H9 (cell line): ENCODE data around the gene GCH1. TPM values are rescaled to one million over a fixed set of nuclear protein-coding genes. Genes with fewer than 3 reads are reported as not detected.

ENCODE experiments used
- DNase-seq: peaks from one replicate; pipeline ENCODE4 v3.0.0-alpha.2; 2017
- H2AFZ ChIP-seq: one replicate; pipeline ENCODE4 v1.6.1; 2013; ENCODE audit warnings: mild to moderate bottlenecking, low read length, control low read depth, moderate library complexity
- H2AK5ac ChIP-seq: 2 replicates; pipeline ENCODE4 v1.6.1; 2013; ENCODE audit warnings: low read length, control low read depth, mixed read lengths; ENCODE audit not compliant: insufficient read length
- H2BK120ac ChIP-seq: one replicate; pipeline ENCODE4 v1.6.1; 2013; ENCODE audit warnings: low read depth, mild to moderate bottlenecking, low read length, control low read depth, inconsistent platforms; ENCODE audit not compliant: poor library complexity, severe bottlenecking
- H2BK12ac ChIP-seq: 2 replicates; pipeline ENCODE4 v1.6.1; 2013; ENCODE audit warnings: low read length, control low read depth, mixed read lengths, low read depth; ENCODE audit not compliant: insufficient read length
- H2BK15ac ChIP-seq: 2 replicates; pipeline ENCODE4 v1.6.1; 2013; ENCODE audit warnings: low read depth, low read length, control low read depth
- H2BK20ac ChIP-seq: one replicate; pipeline ENCODE4 v1.6.1; 2013; ENCODE audit warnings: low read depth, mild to moderate bottlenecking, low read length, control low read depth, inconsistent platforms; ENCODE audit not compliant: poor library complexity, severe bottlenecking
- H2BK5ac ChIP-seq: 2 replicates; pipeline ENCODE4 v1.6.1; 2013; ENCODE audit warnings: low read length, control low read depth, mixed read lengths; ENCODE audit not compliant: insufficient read length
- H3K14ac ChIP-seq: 2 replicates; pipeline ENCODE4 v1.6.1; 2013; ENCODE audit warnings: low read length, control low read depth; ENCODE audit not compliant: insufficient read depth
- H3K18ac ChIP-seq: 2 replicates; pipeline ENCODE4 v1.6.1; 2013; ENCODE audit warnings: low read depth, mild to moderate bottlenecking, mixed read lengths, low read length, control low read depth; ENCODE audit not compliant: insufficient read length
- H3K23ac ChIP-seq: 2 replicates; pipeline ENCODE4 v1.6.1; 2013; ENCODE audit warnings: low read length, control low read depth, mixed read lengths, low read depth; ENCODE audit not compliant: insufficient read length
- H3K23me2 ChIP-seq: 2 replicates; pipeline ENCODE4 v1.6.1; 2013; ENCODE audit warnings: low read depth, mild to moderate bottlenecking, mixed read lengths, low read length, control low read depth; ENCODE audit not compliant: insufficient read length, poor library complexity, severe bottlenecking
- H3K27ac ChIP-seq: 2 replicates; pipeline ENCODE4 v1.5.1; 2013; ENCODE audit warnings: low read length, control low read depth, mixed read lengths, low read depth; ENCODE audit not compliant: insufficient read length
- H3K27me3 ChIP-seq: 2 replicates; pipeline ENCODE4 v1.6.1; 2013; ENCODE audit warnings: low read length, control low read depth, inconsistent platforms; ENCODE audit not compliant: insufficient read depth
- H3K4ac ChIP-seq: 2 replicates; pipeline ENCODE4 v1.6.1; 2013; ENCODE audit warnings: low read depth, mild to moderate bottlenecking, control low read depth, inconsistent platforms, low read length, moderate library complexity
- H3K4me1 ChIP-seq: 2 replicates; pipeline ENCODE4 v1.6.1; 2013; ENCODE audit warnings: low read length, control low read depth, inconsistent platforms; ENCODE audit not compliant: insufficient read depth
- H3K4me2 ChIP-seq: 2 replicates; pipeline ENCODE4 v1.6.1; 2013; ENCODE audit warnings: low read length, control low read depth, mixed read lengths; ENCODE audit not compliant: insufficient read length, insufficient read depth
- H3K56ac ChIP-seq: 2 replicates; pipeline ENCODE4 v1.6.1; 2013; ENCODE audit warnings: low read depth, mild to moderate bottlenecking, mixed read lengths, low read length, control low read depth; ENCODE audit not compliant: insufficient read length
- H3K79me1 ChIP-seq: 2 replicates; pipeline ENCODE4 v1.6.1; 2013; ENCODE audit warnings: low read depth, mild to moderate bottlenecking, moderate library complexity, low read length, control low read depth, inconsistent platforms; ENCODE audit not compliant: insufficient read depth, poor library complexity, severe bottlenecking
- H3K79me2 ChIP-seq: 2 replicates; pipeline ENCODE4 v1.6.1; 2013; ENCODE audit warnings: low read length, control low read depth, inconsistent platforms; ENCODE audit not compliant: insufficient read depth
- H3K9ac ChIP-seq: 2 replicates; pipeline ENCODE4 v1.6.1; 2013; ENCODE audit warnings: low read length, control low read depth, mixed read lengths; ENCODE audit not compliant: insufficient read length; ENCODE audit errors: extremely low read depth
- H3K9me3 ChIP-seq: one replicate; pipeline ENCODE4 v1.6.1; 2013; ENCODE audit warnings: low read depth, low read length, inconsistent platforms; ENCODE audit not compliant: control insufficient read depth
- H3T11ph ChIP-seq: one replicate; pipeline ENCODE4 v1.6.1; 2013; ENCODE audit warnings: mild to moderate bottlenecking, low read length, control low read depth, inconsistent platforms
- H4K20me1 ChIP-seq: one replicate; pipeline ENCODE4 v1.6.1; 2013; ENCODE audit not compliant: control insufficient read depth, insufficient read length, insufficient read depth
- H4K5ac ChIP-seq: 2 replicates; pipeline ENCODE4 v1.6.1; 2013; ENCODE audit warnings: low read depth, mild to moderate bottlenecking, mixed read lengths, low read length, control low read depth; ENCODE audit not compliant: insufficient read length
- H4K8ac ChIP-seq: replicated peaks from 2 replicates; pipeline ENCODE4 v1.6.1; 2013; ENCODE audit warnings: low read length, control low read depth, mixed read lengths, low read depth; ENCODE audit not compliant: insufficient read length
- H4K91ac ChIP-seq: 2 replicates; pipeline ENCODE4 v1.6.1; 2013; ENCODE audit warnings: low read depth, mild to moderate bottlenecking, moderate library complexity, mixed read lengths, low read length, control low read depth; ENCODE audit not compliant: insufficient read length
- H3K27ac Mint-ChIP-seq, 3 experiments: 2 replicates in 2 of 3; 3 replicates in 1 of 3; pipeline ENCODE4 v1.8.0; 2020 to 2021; ENCODE audit warnings: mixed read lengths in 3 of 3, mild to moderate bottlenecking in 1 of 3, moderate library complexity in 1 of 3
- H3K27me3 Mint-ChIP-seq: 2 replicates; pipeline ENCODE4 v1.8.0; 2021; ENCODE audit warnings: low read depth, mild to moderate bottlenecking, moderate library complexity, mixed read lengths
- H3K36me3 Mint-ChIP-seq, 3 experiments: 2 replicates in 2 of 3; 3 replicates in 1 of 3; pipeline ENCODE4 v1.8.0; 2020 to 2021; ENCODE audit warnings: low read depth in 3 of 3, mixed read lengths in 3 of 3; ENCODE audit not compliant: insufficient read depth in 1 of 3
- H3K4me1 Mint-ChIP-seq, 2 experiments: 2 replicates each; pipeline ENCODE4 v1.8.0; 2020; ENCODE audit warnings: mixed read lengths in 2 of 2
- H3K4me3 Mint-ChIP-seq, 2 experiments: 2 replicates in 1 of 2; 3 replicates in 1 of 2; pipeline ENCODE4 v1.8.0; 2020 to 2021; ENCODE audit warnings: mild to moderate bottlenecking in 2 of 2, mixed read lengths in 2 of 2, moderate library complexity in 1 of 2
- H3K9me3 Mint-ChIP-seq, 2 experiments: 2 replicates in 1 of 2; 3 replicates in 1 of 2; pipeline ENCODE4 v1.8.0; 2020; ENCODE audit warnings: mild to moderate bottlenecking in 2 of 2, mixed read lengths in 2 of 2, moderate library complexity in 1 of 2
- CTCF ChIP-seq: fragments of 200-600 bp; sonication (generic); conservative IDR thresholded peaks from 3 replicates; pipeline ENCODE4 v1.8.0; 2021; ENCODE audit warnings: antibody characterized with exemption, mild to moderate bottlenecking
- WGBS: extraction: QIAGEN DNeasy Blood & Tissue Kit; methylation state at CpG from one replicate; pipeline ENCODE4 v1.1.7; 2013; ENCODE audit warnings: missing lambda C conversion rate, low lambda C conversion rate, mixed read lengths; ENCODE audit not compliant: insufficient read length; ENCODE audit errors: extremely low coverage; 5-methylcytosine and 5-hydroxymethylcytosine counted together
- total RNA-seq: library from RNA; stranded (reverse); gene quantifications from 2 replicates; pipeline ENCODE4 v1.2.1, GENCODE V29; 2021

GCH1 gene
- total RNA-seq, 1 experiment from 2014 or later, result 7.7 TPM

- Histone ChIP-seq H2BK120ac (no peak overlapping the region), H2BK20ac (no peak overlapping the region), H3K27ac (no peak overlapping the region), H3K18ac (no peak overlapping the region), H2AK5ac (no peak overlapping the region), H2AFZ (no peak overlapping the region), H4K8ac (no peak overlapping the region), H3K4ac (no peak overlapping the region), H3K23ac (no peak overlapping the region), H3K9me3 (no peaks in the 10 kb centered on the region), H3K14ac (no peak overlapping the region), H4K5ac (no peak overlapping the region), H3T11ph (no peak overlapping the region), H2BK5ac (no peak overlapping the region), H3K56ac (no peak overlapping the region), H2BK15ac (no peak overlapping the region), H2BK12ac (no peak overlapping the region), H3K79me1 (no peaks in the 10 kb centered on the region), H4K20me1 (no peaks in the 10 kb centered on the region), H3K23me2 (no peaks in the 10 kb centered on the region), H3K79me2 (no peaks in the 10 kb centered on the region), H4K91ac (no peak overlapping the region), H3K4me2 (no peak overlapping the region), H3K27me3 (no peaks in the 10 kb centered on the region), H3K4me1 (no peaks in the 10 kb centered on the region), H3K9ac (no peak overlapping the region)
- Mint-ChIP-seq H3K27ac (no peak overlapping the region), H3K9me3 (peaks cover 0 to 4% of the 10 kb centered on the region in 2 experiments; a peak in 2 of 5 replicates), H3K27me3 (peaks cover 7% of the 10 kb centered on the region), H3K4me3 (no peak overlapping the region), H3K4me1 (peaks cover 5% of the 10 kb centered on the region in 2 experiments), H3K36me3 (0 out of 7 replicates have a peak, but pooled peaks cover 0 to 3% (median 0%) of the 10 kb centered on the region in 3 experiments)
- WGBS, result no CpG with 5 or more reads among the region's 4 CpGs
- no peak for DNase-seq
- TF ChIP-seq CTCF, result no peak
These were observed 104.6 kb downstream of the GCH1 start for GRCh38 chr14:54797986-54798385.
